Fibroblast of lung (primary cell): Measurements from ENCODE around the gene RYR2. TPM values are rescaled to one million over a fixed set of nuclear protein-coding genes. Genes with fewer than 3 reads are reported as not detected.

ENCODE experiments used
- DNase-seq, 2 donors: peaks; one replicate each; pipeline versions ENCODE4 v3.0.0 to v3.0.0-alpha.2; 2010; ENCODE audit warnings: low read depth in 2 of 2
- H2AFZ ChIP-seq: 2 replicates; pipeline ENCODE4 v1.5.1; 2012; ENCODE audit warnings: low read length, control low read depth, inconsistent platforms
- H3K27ac ChIP-seq: 2 replicates; pipeline ENCODE4 v1.5.1; 2011; ENCODE audit warnings: low read length, control low read depth; ENCODE audit not compliant: insufficient read depth
- H3K27me3 ChIP-seq: 2 replicates; pipeline ENCODE4 v1.5.1; 2011; ENCODE audit warnings: mild to moderate bottlenecking, low read length; ENCODE audit not compliant: control insufficient read depth, insufficient read depth
- H3K36me3 ChIP-seq: 2 replicates; pipeline ENCODE4 v1.5.1; 2011; ENCODE audit warnings: low read length; ENCODE audit not compliant: control insufficient read depth, insufficient read depth
- H3K4me1 ChIP-seq: 2 replicates; pipeline ENCODE4 v1.5.1; 2011; ENCODE audit warnings: low read length; ENCODE audit not compliant: control insufficient read depth, insufficient read depth; ENCODE audit errors: extremely low read depth
- H3K4me2 ChIP-seq: 2 replicates; pipeline ENCODE4 v1.5.1; 2011; ENCODE audit warnings: low read length, control low read depth; ENCODE audit not compliant: insufficient read depth; ENCODE audit errors: extremely low read depth
- H3K4me3 ChIP-seq, 4 experiments: fragments of 200-600 bp in 1 of 4; sonication (generic) in 1 of 4; replicated peaks in 1 of 4; 2 replicates each; pipeline ENCODE4 v1.5.1; 2011 to 2016; ENCODE audit warnings: low read length in 4 of 4, low read depth in 3 of 4, mild to moderate bottlenecking in 3 of 4, control low read depth in 2 of 4, inconsistent platforms in 1 of 4, mixed read lengths in 1 of 4; ENCODE audit not compliant: insufficient read depth in 1 of 4; ENCODE audit errors: control extremely low read depth in 1 of 4
- H3K79me2 ChIP-seq: 2 replicates; pipeline ENCODE4 v1.5.1; 2012; ENCODE audit warnings: mild to moderate bottlenecking, low read length, inconsistent platforms; ENCODE audit not compliant: control insufficient read depth, insufficient read depth
- H3K9ac ChIP-seq: 2 replicates; pipeline ENCODE4 v1.5.1; 2011; ENCODE audit warnings: mild to moderate bottlenecking, low read length, control low read depth; ENCODE audit not compliant: insufficient read depth
- H3K9me3 ChIP-seq: 2 replicates; pipeline ENCODE4 v1.5.1; 2012; ENCODE audit warnings: low read depth, low read length; ENCODE audit not compliant: control insufficient read depth, insufficient read depth
- H4K20me1 ChIP-seq: 2 replicates; pipeline ENCODE4 v1.5.1; 2011; ENCODE audit warnings: low read length; ENCODE audit not compliant: control insufficient read depth, insufficient read depth; ENCODE audit errors: extremely low read depth
- CTCF ChIP-seq, 2 donors: IDR thresholded peaks in 1 of 2; conservative IDR thresholded peaks in 1 of 2; 1 replicate in 1 of 2; 2 replicates in 1 of 2; pipeline ENCODE4 v1.5.1; 2011 to 2012; ENCODE audit warnings: low read length in 2 of 2, control low read depth in 1 of 2, inconsistent platforms in 1 of 2, low read depth in 1 of 2, mild to moderate bottlenecking in 1 of 2
- EZH2 ChIP-seq: IDR thresholded peaks from 2 replicates; pipeline ENCODE4 v1.5.1; 2012; ENCODE audit warnings: low read length, control low read depth, mild to moderate bottlenecking; ENCODE audit errors: missing control alignments
- polyA plus RNA-seq, 2 donors: library from polyadenylated mRNA; depleted of rRNA in 1 of 2; stranded (reverse) in 1 of 2; unstranded in 1 of 2; fragments of >200 nt; gene quantifications; 2 replicates each; pipeline ENCODE4 v1.2.1, GENCODE V29; 2011 to 2012; ENCODE audit warnings: missing spikeins in 1 of 2
- total RNA-seq: library from RNA; depleted of rRNA; stranded (reverse); fragments of >200 nt; gene quantifications from 2 replicates; pipeline ENCODE4 v1.2.1, GENCODE V29; 2014

Gene RYR2
- total and polyA plus RNA-seq, 2 donors (not counting 1 experiment from before 2014, with no cell fraction given), result 0.06 to 0.17 TPM

GRCh38 chr1:237152506-237153335 lies 110.7 kb downstream of the RYR2 start:
- DNase-seq, result peak in 1 of 2 donors; percentile 34
- Histone ChIP-seq H4K20me1 (no peaks in the 10 kb centered on the region), H3K36me3 (no peaks in the 10 kb centered on the region), H3K79me2 (no peaks in the 10 kb centered on the region), H3K9ac (no peak overlapping the region), H3K4me1 (peaks cover 2% of the 10 kb centered on the region), H2AFZ (no peak overlapping the region), H3K27ac (no peak overlapping the region), H3K9me3 (no peaks in the 10 kb centered on the region), H3K27me3 (no peaks in the 10 kb centered on the region), H3K4me3 (no peak overlapping the region), H3K4me2 (no peak overlapping the region)
- no peak for TF ChIP-seq CTCF (conservative IDR thresholded peaks at IDR 0.05 in 1 of 2, IDR thresholded peaks at IDR 0.05 in 1 of 2; ENCODE audit: low read depth in 1 of 2, low read length in 2 of 2)
- TF ChIP-seq EZH2, result no peak

GRCh38 chr1:237154157-237154556 lies 112.2 kb downstream of the RYR2 start:
- peak; percentile 6 to 81 for DNase-seq
- no peak overlapping the region for H3K9ac ChIP-seq
- TF ChIP-seq CTCF (conservative IDR thresholded peaks at IDR 0.05 in 1 of 2, IDR thresholded peaks at IDR 0.05 in 1 of 2; ENCODE audit: low read depth in 1 of 2, low read length in 2 of 2) (no peak), EZH2 (no peak)
- no peak overlapping the region for H3K4me3 ChIP-seq
- H3K27ac ChIP-seq, result no peak overlapping the region
- H3K27me3 ChIP-seq, result no peaks in the 10 kb centered on the region
- no peaks in the 10 kb centered on the region for H3K79me2 ChIP-seq
- H3K9me3 ChIP-seq, result no peaks in the 10 kb centered on the region
- H3K36me3 ChIP-seq, result no peaks in the 10 kb centered on the region
- H2AFZ ChIP-seq, result no peak overlapping the region
- no peak overlapping the region for H3K4me2 ChIP-seq
- no peaks in the 10 kb centered on the region for H4K20me1 ChIP-seq
- H3K4me1 ChIP-seq, result peaks cover 2% of the 10 kb centered on the region

- no peak for DNase-seq
- H3K27me3 ChIP-seq, result no peaks in the 10 kb centered on the region
- no peaks in the 10 kb centered on the region for H3K9me3 ChIP-seq
- no peak overlapping the region for H3K9ac ChIP-seq
- H3K4me3 ChIP-seq, result no peak overlapping the region
- H3K36me3 ChIP-seq, result no peaks in the 10 kb centered on the region
- no peak overlapping the region for H3K4me2 ChIP-seq
- no peaks in the 10 kb centered on the region for H4K20me1 ChIP-seq
- H3K27ac ChIP-seq, result no peak overlapping the region
- no peaks in the 10 kb centered on the region for H3K79me2 ChIP-seq
- TF ChIP-seq CTCF (conservative IDR thresholded peaks at IDR 0.05 in 1 of 2, IDR thresholded peaks at IDR 0.05 in 1 of 2; ENCODE audit: low read depth in 1 of 2, low read length in 2 of 2) (no peak), EZH2 (no peak)
- H3K4me1 ChIP-seq, result no peaks in the 10 kb centered on the region
- no peak overlapping the region for H2AFZ ChIP-seq
Observed at GRCh38 chr1:237164406-237165352, 122.7 kb downstream of the RYR2 start.
